Choroid plexus epithelial cell (primary cell): ENCODE data around the gene C1orf35.

ENCODE experiments used
- DNase-seq: peaks from one replicate; pipeline ENCODE4 v3.0.0-alpha.2; 2010; ENCODE audit warnings: low read depth
- H3K4me3 ChIP-seq: 2 replicates; pipeline ENCODE4 v1.5.1; 2011; ENCODE audit warnings: low read depth, mild to moderate bottlenecking, control low read depth, low read length, moderate library complexity
- TF ChIP-seq, protein P1 (sequence below): conservative IDR thresholded peaks from 2 replicates; pipeline ENCODE4 v1.5.1; 2011; ENCODE audit warnings: low read depth, mild to moderate bottlenecking, control low read depth, inconsistent platforms, low read length, moderate library complexity

Gene C1orf35

DNA sequence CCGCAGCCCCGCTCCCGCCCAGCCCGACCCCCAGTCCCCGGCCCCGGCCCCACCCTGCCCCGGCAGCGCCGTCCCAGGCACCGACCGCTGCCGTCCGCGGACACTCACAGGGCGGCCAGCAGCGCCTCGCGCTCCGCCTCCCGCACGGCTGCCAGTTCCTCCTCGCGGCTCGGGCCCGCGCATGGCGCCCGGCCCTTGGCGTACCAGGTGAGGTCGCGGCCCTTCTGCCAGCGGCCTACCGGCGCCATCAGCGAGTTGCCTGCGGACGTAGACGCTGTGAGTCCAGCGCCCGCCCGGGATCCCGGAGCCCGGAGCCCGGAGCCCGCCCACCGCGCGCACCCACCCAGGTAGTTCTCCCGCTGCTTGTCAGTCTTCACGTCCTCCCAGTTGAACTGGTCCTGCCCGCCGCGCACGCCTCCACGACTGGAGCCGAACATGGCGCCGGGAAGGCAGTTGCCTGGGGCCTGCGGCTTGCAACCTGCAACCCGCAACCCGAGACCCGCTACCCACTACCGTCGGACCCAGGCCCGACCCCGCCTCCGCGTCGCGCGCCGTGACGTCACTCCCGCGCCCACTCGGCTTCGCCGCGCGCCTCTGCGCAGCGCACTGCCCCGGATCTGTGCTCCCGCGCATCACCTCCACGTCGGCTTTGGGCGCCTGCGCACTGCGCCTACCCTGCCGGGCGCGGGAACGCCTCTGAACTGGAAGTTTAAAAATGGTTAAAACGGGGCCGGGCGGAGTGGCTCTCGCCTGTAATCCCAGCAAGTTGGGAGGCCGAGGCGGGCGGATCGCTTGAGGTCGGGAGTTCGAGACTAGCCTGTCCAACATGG, at the start of gene C1orf35:
TSS of gene C1orf35 (minus strand) at position 535 of the 830 bp plus-strand sequence. CDS start at position 437, 98 bp downstream.
- TF ChIP-seq, protein P1, sequence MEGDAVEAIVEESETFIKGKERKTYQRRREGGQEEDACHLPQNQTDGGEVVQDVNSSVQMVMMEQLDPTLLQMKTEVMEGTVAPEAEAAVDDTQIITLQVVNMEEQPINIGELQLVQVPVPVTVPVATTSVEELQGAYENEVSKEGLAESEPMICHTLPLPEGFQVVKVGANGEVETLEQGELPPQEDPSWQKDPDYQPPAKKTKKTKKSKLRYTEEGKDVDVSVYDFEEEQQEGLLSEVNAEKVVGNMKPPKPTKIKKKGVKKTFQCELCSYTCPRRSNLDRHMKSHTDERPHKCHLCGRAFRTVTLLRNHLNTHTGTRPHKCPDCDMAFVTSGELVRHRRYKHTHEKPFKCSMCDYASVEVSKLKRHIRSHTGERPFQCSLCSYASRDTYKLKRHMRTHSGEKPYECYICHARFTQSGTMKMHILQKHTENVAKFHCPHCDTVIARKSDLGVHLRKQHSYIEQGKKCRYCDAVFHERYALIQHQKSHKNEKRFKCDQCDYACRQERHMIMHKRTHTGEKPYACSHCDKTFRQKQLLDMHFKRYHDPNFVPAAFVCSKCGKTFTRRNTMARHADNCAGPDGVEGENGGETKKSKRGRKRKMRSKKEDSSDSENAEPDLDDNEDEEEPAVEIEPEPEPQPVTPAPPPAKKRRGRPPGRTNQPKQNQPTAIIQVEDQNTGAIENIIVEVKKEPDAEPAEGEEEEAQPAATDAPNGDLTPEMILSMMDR = no peak
- peak within 1 kb of the TSS; percentile 99 for H3K4me3 ChIP-seq
- DNase-seq = peak; percentile 92

DNA sequence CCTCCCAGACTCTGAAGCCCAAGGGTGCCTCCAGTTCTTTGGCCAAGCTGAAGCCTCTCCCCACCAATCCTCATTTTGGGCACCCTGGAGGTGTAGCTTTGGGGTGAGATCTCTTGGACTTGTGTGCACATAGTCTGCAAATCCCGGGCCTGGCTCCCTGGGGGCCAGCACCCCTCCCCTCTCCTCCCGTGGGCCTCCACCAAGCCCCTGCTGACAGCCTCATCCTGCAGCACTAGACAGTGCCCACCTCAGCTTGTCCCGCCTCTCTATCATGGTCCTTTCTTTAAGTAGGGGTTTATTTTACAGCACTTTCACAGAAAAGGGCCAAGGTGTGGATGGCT, 49.8 kb upstream of the C1orf35 start:
- DNase-seq = no peak
- no peak overlapping the region for H3K4me3 ChIP-seq
- TF ChIP-seq, protein P1 = no peak

DNA sequence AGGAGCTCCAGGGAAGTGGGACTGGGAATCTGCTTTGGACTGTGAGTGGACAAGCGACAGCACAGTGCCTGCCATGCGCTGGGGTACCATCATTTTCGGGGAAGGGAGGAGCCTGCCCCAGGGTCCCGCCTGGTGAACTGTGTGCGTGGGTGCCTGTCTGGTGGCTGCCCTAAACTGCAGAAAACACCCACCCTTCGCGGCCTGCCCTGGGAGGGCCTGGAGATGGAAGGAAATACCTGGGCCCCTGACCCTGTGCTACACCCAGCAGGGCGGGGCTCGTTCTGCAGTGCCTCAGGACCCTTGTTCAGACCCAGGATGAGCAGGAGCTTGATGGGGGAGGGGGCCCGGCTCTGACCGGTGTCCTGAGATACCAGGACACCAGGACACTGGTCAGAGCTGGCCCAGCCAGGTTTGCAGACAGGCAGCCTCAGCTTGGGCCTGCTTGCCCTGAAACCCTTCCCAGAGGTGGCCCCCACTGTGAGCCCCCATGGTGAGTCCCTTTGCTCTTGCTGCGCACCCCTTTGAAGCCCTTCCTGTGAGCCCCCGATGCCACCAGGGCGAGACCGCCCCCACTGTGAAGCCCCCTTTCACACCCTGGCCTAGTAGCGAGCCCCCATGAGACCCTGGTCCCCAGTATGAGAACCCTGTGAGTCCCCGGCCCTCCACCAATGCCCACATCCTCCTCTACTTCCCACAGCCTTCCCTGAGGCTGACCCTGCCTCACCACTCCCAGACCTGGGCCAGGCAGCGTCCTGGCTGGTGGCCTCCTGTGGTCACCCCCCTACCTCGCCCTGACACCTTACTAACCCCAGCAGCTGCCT, 49.2 kb upstream of the C1orf35 start:
- TF ChIP-seq, protein P1 = no peak
- DNase-seq = no peak
- no peak overlapping the region for H3K4me3 ChIP-seq

DNA sequence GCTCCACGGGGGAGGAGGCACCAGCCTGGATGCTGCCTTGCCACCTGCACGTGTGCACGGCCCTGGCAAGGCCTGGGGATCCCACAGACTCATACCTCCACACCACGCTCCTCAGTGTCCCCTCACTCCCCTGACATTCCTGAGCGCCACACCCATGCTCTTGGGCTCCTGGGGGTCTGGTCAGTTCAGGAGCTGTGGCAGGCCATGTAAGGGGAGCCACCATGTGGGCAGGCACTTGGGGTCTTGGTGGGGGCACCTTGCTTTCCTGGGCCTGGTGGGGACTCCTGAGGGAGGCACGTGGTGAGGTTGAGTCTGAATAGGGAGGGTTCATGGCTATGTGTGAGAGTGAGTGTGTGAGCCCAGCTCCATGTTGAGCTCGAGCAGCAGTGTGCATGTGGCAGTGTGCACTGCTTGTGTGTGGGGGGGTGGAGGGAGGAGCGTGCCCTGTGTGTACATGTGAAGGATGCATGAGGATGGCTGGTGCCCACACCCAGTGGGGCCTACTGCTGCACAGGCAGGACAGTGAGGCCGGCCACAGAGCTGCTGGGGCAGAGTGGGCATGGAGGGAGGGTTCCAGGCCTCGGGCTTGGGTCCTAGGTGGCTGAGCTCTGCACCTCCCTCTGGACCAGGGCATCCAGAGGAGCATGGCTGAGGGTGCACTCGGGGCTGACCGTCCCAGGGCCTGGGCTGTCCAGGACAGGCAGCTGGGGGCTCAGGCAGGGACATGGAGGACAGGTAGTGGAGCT, 48.2 kb upstream of the C1orf35 start:
- DNase-seq = no peak
- H3K4me3 ChIP-seq = no peak overlapping the region
- TF ChIP-seq, protein P1 = no peak

DNA sequence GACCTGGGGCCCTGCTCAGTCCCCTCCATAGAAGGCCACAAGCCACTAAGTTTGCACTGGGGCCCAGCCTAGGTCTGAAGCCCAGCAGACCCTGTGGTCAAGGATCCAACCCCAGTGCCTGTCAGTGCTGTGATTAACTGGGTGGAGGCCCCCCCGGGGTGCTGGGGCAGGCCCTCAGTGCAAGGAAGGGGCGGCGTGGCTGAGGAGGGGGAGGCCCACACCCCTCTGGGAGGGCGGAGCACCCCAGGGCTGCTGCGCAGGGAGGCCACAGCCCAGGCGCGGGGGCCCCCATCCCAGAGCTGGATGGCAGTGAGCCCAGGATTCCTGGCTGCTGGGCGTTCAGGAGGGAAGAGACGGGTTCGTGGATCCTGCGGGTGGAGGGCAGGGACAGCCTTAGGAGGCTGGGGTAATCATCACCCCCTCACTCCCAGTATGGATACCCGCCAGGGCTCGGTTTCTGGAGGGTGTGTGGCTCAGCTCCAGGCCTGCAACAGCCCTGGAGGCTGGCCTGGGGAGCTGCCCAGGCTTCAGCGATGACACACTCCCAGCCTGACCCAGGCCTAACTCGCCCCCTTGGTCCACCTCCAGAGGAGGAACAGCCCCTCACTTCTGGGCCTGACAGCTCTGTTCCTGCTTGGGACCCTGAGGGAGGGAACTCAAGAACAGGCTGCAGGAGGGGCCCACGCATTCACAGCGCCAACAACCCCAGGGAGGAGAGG, 47.5 kb upstream of the C1orf35 start:
- peak; percentile 42 for DNase-seq
- H3K4me3 ChIP-seq = no peak overlapping the region
- TF ChIP-seq, protein P1 = no peak

DNA sequence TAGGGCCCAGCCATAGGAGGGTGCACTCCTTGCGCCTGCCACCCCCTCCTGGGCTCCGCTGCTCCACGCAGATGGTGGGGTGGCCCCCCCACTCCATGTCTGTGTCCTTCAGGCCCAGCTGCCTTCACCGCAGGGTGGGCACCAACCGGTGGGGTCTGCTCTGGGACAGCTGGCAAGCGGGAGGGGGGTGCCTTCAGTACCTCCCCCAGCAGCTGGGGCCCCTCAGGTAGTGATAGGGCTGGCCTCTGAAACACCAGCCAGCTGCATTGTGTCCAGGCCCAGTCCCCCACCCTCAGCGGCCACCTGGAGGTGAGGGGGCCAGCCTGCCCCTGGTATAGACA, 47.0 kb upstream of the C1orf35 start:
- TF ChIP-seq, protein P1 = no peak
- H3K4me3 ChIP-seq = no peak overlapping the region
- DNase-seq = no peak
